ENCODE data around the gene PARD3B.

PARD3B gene

DNA sequence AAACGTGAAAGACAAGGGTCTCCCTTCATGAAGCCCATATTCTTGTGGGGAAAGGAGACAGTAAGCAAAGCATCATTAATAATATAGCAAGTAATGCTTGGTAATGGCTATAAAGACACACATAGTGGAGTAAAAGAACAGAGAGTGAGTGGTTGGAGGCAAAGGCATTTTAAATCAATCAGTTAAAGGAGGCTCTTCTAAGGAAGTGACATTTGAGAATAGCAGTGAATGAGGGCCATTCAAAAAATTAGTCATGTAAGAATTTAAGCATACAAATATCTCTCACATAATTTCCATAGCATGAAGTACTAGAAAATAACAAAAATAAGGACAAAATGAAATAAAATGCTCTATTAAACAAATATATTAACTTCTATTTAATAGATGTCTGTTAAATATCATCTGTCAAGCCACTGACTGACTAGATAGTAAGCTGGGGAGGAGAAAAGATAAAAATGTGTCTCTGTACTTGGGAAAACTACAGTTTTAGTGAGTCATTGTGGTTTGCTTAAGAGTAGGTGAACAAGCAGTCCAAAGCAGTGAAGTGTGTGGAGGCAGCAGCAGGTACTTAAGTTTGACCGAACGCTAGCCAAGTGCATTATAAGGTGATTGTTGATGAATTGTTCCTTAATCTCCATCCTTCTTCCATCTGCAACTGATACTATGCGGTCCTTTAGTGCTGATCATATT is 160.1 kb downstream of the PARD3B start:
- ATAC-seq (replicated peaks; ENCODE audit: extremely low read depth, poor library complexity, severe bottlenecking), result no peak

GRCh38 chr2:204706939-204707338 is 161.7 kb downstream of the PARD3B start:
- no peaks in the 10 kb centered on the region for H3K27me3 Mint-ChIP-seq
- no peaks in the 10 kb centered on the region for H3K4me1 Mint-ChIP-seq
- no peak for DNase-seq (ENCODE audit: low spot score in 2 of 2)
- ATAC-seq (replicated peaks; ENCODE audit: extremely low read depth, poor library complexity, severe bottlenecking), result no peak
- no peaks in the 10 kb centered on the region for H3K36me3 Mint-ChIP-seq (ENCODE audit: insufficient read depth)
- H3K9me3 Mint-ChIP-seq, result no peaks in the 10 kb centered on the region
- no peak overlapping the region for H3K4me3 Mint-ChIP-seq
- H3K27ac Mint-ChIP-seq (ENCODE audit: low read depth), result no peak overlapping the region

More for the DNA sequence above, 160.1 kb downstream of the PARD3B start:
- Mint-ChIP-seq H3K27me3 (no peaks in the 10 kb centered on the region), H3K27ac (ENCODE audit: low read depth) (no peak overlapping the region), H3K4me1 (no peaks in the 10 kb centered on the region), H3K36me3 (ENCODE audit: insufficient read depth) (no peaks in the 10 kb centered on the region), H3K4me3 (no peak overlapping the region), H3K9me3 (no peaks in the 10 kb centered on the region)
- no peak for DNase-seq (ENCODE audit: low spot score in 2 of 2)

DNA sequence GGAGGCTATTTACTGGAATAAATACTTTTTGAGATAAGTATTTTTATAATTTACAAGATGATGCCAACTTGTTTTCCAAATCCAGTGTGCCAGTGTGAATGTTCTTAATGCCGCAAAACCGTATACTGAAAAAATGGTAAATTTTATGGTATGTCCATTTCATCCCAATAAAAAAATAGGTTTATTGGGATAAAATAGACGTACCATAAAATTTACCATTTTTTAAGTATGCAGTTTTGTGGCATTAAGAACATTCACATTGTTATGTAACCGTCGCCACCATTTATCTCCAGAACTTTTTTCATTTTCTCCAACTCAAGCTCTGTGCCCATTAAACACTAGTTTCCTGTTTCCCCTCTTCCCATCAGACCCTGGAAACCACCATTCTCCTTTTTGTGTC is 167.9 kb downstream of the PARD3B start:
- ATAC-seq (replicated peaks; ENCODE audit: extremely low read depth, poor library complexity, severe bottlenecking), result no peak
- H3K4me1 Mint-ChIP-seq, result no peaks in the 10 kb centered on the region
- no peak overlapping the region for H3K27ac Mint-ChIP-seq (ENCODE audit: low read depth)
- no peak overlapping the region for H3K4me3 Mint-ChIP-seq
- DNase-seq (ENCODE audit: low spot score in 2 of 2), result no peak
- H3K9me3 Mint-ChIP-seq, result peaks cover 4% of the 10 kb centered on the region
- no peaks in the 10 kb centered on the region for H3K36me3 Mint-ChIP-seq (ENCODE audit: insufficient read depth)
- H3K27me3 Mint-ChIP-seq, result peaks cover 13% of the 10 kb centered on the region

DNA sequence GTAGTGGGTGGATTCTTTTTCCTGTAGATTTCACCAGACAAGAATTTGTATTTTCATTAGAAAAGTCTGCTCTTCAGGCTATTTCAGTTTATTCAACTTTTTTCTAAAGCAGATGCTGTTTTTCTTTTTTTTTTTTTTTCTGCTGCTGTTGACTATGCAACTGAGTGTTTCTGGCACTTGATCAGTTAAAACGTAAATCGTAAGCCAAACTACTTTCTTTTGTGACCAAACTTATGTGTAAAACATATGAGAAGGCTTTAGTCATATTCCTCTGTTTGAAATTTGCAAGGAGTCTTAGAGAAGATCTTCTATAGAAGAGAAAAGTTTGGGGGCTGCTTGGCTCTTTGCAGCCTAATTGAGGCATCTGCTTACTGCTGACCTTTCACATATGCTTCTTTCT is 170.1 kb downstream of the PARD3B start:
- Mint-ChIP-seq H3K9me3 (peaks cover 7% of the 10 kb centered on the region), H3K4me1 (no peaks in the 10 kb centered on the region), H3K36me3 (ENCODE audit: insufficient read depth) (no peaks in the 10 kb centered on the region), H3K4me3 (no peak overlapping the region), H3K27me3 (peaks cover 17% of the 10 kb centered on the region), H3K27ac (ENCODE audit: low read depth) (no peak overlapping the region)
- DNase-seq (ENCODE audit: low spot score in 2 of 2) (no peak), ATAC-seq (replicated peaks; ENCODE audit: extremely low read depth, poor library complexity, severe bottlenecking) (no peak)

GRCh38 chr2:204717591-204717990 is 172.3 kb downstream of the PARD3B start:
- no peaks in the 10 kb centered on the region for H3K36me3 Mint-ChIP-seq (ENCODE audit: insufficient read depth)
- H3K27me3 Mint-ChIP-seq, result peaks cover 17% of the 10 kb centered on the region
- H3K27ac Mint-ChIP-seq (ENCODE audit: low read depth), result no peak overlapping the region
- H3K4me1 Mint-ChIP-seq, result no peaks in the 10 kb centered on the region
- ATAC-seq (replicated peaks; ENCODE audit: extremely low read depth, poor library complexity, severe bottlenecking) (no peak), DNase-seq (ENCODE audit: low spot score in 2 of 2) (no peak)
- H3K9me3 Mint-ChIP-seq, result peaks cover 7% of the 10 kb centered on the region
- H3K4me3 Mint-ChIP-seq, result no peak overlapping the region

GRCh38 chr2:204718607-204719006 is 173.3 kb downstream of the PARD3B start:
- H3K4me1 Mint-ChIP-seq, result no peaks in the 10 kb centered on the region

DNA sequence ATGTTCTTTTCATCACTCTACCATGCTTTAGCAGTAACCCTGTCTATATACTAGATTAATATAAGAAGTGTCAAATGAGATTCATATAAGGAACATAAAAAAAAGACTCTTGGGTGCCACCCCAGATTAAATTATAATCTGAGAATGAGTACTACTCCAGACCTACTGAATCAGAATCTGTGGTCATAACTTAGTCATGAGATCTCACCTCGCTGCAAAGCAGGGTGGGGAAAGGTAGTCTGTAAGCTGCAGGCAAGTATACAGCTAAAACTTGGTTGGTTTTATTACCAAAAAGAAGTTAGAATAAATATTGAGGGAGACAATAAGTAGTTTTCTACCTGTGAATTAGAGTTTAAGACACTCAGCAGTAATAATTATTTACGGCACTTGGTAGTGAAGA is 175.6 kb downstream of the PARD3B start:
- Mint-ChIP-seq H3K9me3 (peaks cover 7% of the 10 kb centered on the region), H3K36me3 (ENCODE audit: insufficient read depth) (no peaks in the 10 kb centered on the region), H3K27ac (ENCODE audit: low read depth) (no peak overlapping the region), H3K4me1 (no peaks in the 10 kb centered on the region), H3K27me3 (peaks cover 17% of the 10 kb centered on the region), H3K4me3 (no peak overlapping the region)
- no peak for DNase-seq (ENCODE audit: low spot score in 2 of 2)
- no peak for ATAC-seq (replicated peaks; ENCODE audit: extremely low read depth, poor library complexity, severe bottlenecking)

More at GRCh38 chr2:204718607-204719006, 173.3 kb downstream of the PARD3B start:
- H3K27ac Mint-ChIP-seq (ENCODE audit: low read depth), result no peak overlapping the region
- ATAC-seq (replicated peaks; ENCODE audit: extremely low read depth, poor library complexity, severe bottlenecking) (no peak), DNase-seq (ENCODE audit: low spot score in 2 of 2) (no peak)
- H3K27me3 Mint-ChIP-seq, result peaks cover 17% of the 10 kb centered on the region
- peaks cover 7% of the 10 kb centered on the region for H3K9me3 Mint-ChIP-seq
- no peak overlapping the region for H3K4me3 Mint-ChIP-seq
- no peaks in the 10 kb centered on the region for H3K36me3 Mint-ChIP-seq (ENCODE audit: insufficient read depth)

DNA sequence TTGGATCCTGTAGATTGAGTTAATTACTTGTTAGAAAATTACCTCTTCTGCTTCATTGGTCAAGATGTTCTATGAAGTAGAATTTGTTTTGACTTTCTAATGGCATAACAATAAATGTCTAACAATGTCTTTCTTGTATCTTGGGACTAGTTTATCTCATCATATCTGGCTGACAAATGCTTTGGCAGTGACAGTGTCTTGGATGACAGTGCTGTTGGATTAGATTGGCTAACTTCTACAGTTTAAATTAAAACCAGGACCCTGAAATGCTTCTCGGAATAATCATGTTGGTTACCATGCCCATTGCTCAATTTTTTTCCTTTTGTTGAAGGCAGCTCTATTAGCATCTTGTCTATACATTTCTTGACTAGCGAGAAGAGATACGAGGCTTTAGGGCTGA is 176.9 kb downstream of the PARD3B start:
- Mint-ChIP-seq H3K27ac (ENCODE audit: low read depth) (no peak overlapping the region), H3K4me3 (no peak overlapping the region), H3K4me1 (no peaks in the 10 kb centered on the region), H3K27me3 (peaks cover 17% of the 10 kb centered on the region), H3K36me3 (ENCODE audit: insufficient read depth) (no peaks in the 10 kb centered on the region), H3K9me3 (peaks cover 7% of the 10 kb centered on the region)
- ATAC-seq (replicated peaks; ENCODE audit: extremely low read depth, poor library complexity, severe bottlenecking) (no peak), DNase-seq (ENCODE audit: low spot score in 2 of 2) (no peak)

GRCh38 chr2:204722691-204723090 is 177.4 kb downstream of the PARD3B start:
- Mint-ChIP-seq H3K27ac (ENCODE audit: low read depth) (no peak overlapping the region), H3K9me3 (peaks cover 7% of the 10 kb centered on the region), H3K4me3 (no peak overlapping the region), H3K4me1 (no peaks in the 10 kb centered on the region), H3K27me3 (peaks cover 17% of the 10 kb centered on the region), H3K36me3 (ENCODE audit: insufficient read depth) (no peaks in the 10 kb centered on the region)
- DNase-seq (ENCODE audit: low spot score in 2 of 2), result no peak
- no peak for ATAC-seq (replicated peaks; ENCODE audit: extremely low read depth, poor library complexity, severe bottlenecking)

DNA sequence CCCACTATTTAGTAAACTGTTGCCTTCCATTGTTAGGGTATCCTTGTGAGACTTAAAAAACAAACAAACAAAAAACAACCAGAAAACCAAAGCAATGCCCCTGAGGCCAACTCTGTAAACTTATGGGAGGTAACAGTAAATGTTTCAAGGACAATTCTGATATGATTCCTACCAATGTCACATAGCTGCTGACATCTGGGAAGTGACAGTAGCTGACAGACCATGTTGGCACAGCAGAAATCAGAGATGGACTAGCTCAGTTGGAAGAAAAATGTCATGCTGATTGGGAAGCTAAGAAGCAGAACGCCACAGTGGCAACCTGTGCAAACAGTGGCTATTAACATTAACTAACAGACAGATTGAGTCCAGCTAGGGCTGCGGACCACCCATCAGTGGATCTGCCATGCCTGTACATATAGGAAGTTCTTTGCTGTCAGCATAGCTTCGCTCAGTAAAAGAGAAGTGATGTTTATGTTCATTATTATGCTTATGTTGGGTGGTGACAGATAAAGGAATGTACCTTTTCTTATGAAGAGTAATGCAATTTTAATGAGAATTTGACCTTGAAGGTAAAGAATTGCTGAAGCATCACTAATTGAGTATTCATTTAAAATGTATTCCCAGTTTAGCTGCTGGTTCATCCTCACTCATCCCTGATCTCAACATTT is 180.6 kb downstream of the PARD3B start:
- Mint-ChIP-seq H3K4me1 (no peaks in the 10 kb centered on the region), H3K27me3 (peaks cover 9% of the 10 kb centered on the region), H3K4me3 (no peak overlapping the region), H3K36me3 (ENCODE audit: insufficient read depth) (no peaks in the 10 kb centered on the region), H3K27ac (ENCODE audit: low read depth) (no peak overlapping the region), H3K9me3 (no peaks in the 10 kb centered on the region)
- no peak for ATAC-seq (replicated peaks; ENCODE audit: extremely low read depth, poor library complexity, severe bottlenecking)
- no peak for DNase-seq (ENCODE audit: low spot score in 2 of 2)

DNA sequence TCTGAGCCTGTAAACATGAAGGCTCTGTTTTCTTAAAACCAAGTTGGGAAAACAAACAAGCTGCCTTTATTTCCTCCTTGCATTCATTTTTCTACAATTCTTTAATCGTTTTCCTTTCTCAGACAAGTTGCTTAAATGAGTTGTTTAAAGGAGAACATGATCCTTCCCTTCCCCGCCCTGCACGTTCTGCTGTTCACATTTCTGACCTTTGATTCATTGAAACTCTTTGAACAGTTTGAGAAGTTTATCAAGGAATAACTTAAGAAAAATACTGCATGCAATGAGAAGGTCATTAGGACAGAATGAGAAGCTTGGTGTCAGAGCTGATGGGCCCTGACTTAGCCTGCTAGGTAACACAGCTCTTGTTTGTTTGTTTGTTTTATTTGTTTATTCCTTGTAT is 181.6 kb downstream of the PARD3B start:
- Mint-ChIP-seq H3K4me1 (no peaks in the 10 kb centered on the region), H3K4me3 (no peak overlapping the region), H3K9me3 (no peaks in the 10 kb centered on the region), H3K36me3 (ENCODE audit: insufficient read depth) (no peaks in the 10 kb centered on the region), H3K27ac (ENCODE audit: low read depth) (no peak overlapping the region), H3K27me3 (peaks cover 9% of the 10 kb centered on the region)
- ATAC-seq (replicated peaks; ENCODE audit: extremely low read depth, poor library complexity, severe bottlenecking) (no peak), DNase-seq (ENCODE audit: low spot score in 2 of 2) (no peak)

GRCh38 chr2:204727368-204727767 is 182.1 kb downstream of the PARD3B start:
- Mint-ChIP-seq H3K27me3 (peaks cover 9% of the 10 kb centered on the region), H3K9me3 (no peaks in the 10 kb centered on the region), H3K4me3 (no peak overlapping the region), H3K36me3 (ENCODE audit: insufficient read depth) (no peaks in the 10 kb centered on the region), H3K4me1 (no peaks in the 10 kb centered on the region), H3K27ac (ENCODE audit: low read depth) (no peak overlapping the region)
- DNase-seq (ENCODE audit: low spot score in 2 of 2) (no peak), ATAC-seq (replicated peaks; ENCODE audit: extremely low read depth, poor library complexity, severe bottlenecking) (no peak)

DNA sequence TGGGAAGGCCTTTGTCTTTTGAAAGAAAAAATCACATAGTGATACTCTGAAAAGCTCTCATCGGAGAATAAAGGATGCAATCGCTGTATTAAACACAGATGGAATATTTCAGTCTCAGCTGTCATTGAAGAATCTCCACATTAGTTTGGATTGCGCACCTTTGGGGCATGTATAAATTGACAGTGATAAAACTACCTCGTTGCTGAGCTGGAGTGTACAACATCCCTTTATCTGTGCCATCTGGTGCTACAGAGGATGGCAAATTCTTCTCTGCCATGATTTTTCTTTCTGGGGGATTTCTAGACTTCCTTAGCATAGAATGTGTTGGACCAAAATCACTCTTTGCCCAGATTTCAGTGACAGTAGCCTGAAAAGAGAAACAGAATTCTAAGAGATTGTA is 185.3 kb downstream of the PARD3B start:
- no peak for DNase-seq (ENCODE audit: low spot score in 2 of 2)
- Mint-ChIP-seq H3K4me3 (no peak overlapping the region), H3K27me3 (peaks cover 9% of the 10 kb centered on the region), H3K4me1 (no peaks in the 10 kb centered on the region), H3K36me3 (ENCODE audit: insufficient read depth) (no peaks in the 10 kb centered on the region), H3K27ac (ENCODE audit: low read depth) (no peak overlapping the region), H3K9me3 (no peaks in the 10 kb centered on the region)
- ATAC-seq (replicated peaks; ENCODE audit: extremely low read depth, poor library complexity, severe bottlenecking), result no peak
